Progenitor cell of endocrine pancreas (in vitro differentiated cells): Measurements from ENCODE around the gene POC1A. TPM values are rescaled to one million over a fixed set of nuclear protein-coding genes. Genes with fewer than 3 reads are reported as not detected.

ENCODE experiments used
- DNase-seq: peaks from one replicate; pipeline ENCODE4 v3.0.0; 2021; ENCODE audit warnings: low spot score; ENCODE audit not compliant: unreplicated experiment
- H3K27ac Mint-ChIP-seq: 2 replicates; pipeline ENCODE4 v1.8.0; 2021; ENCODE audit warnings: mild to moderate bottlenecking, moderate library complexity, mixed read lengths
- H3K27me3 Mint-ChIP-seq: 2 replicates; pipeline ENCODE4 v1.8.0; 2021; ENCODE audit warnings: mixed read lengths
- H3K36me3 Mint-ChIP-seq: 2 replicates; pipeline ENCODE4 v1.8.0; 2022; ENCODE audit warnings: mixed read lengths; ENCODE audit not compliant: insufficient read depth
- H3K4me1 Mint-ChIP-seq: 2 replicates; pipeline ENCODE4 v1.8.0; 2021; ENCODE audit warnings: low read depth, mixed read lengths
- H3K4me3 Mint-ChIP-seq: 2 replicates; pipeline ENCODE4 v1.8.0; 2021; ENCODE audit warnings: low read depth, mild to moderate bottlenecking, moderate library complexity, mixed read lengths
- H3K9me3 Mint-ChIP-seq: 2 replicates; pipeline ENCODE4 v1.8.0; 2021; ENCODE audit warnings: low read depth, mixed read lengths
- total RNA-seq: library from RNA; stranded (reverse); gene quantifications from 2 replicates; pipeline ENCODE4 v1.2.1, GENCODE V29; 2021
- TF ChIP-seq, protein P1 (sequence below): fragments of 200-600 bp; sonication (generic); IDR thresholded peaks from one replicate; pipeline ENCODE4 v1.5.0; 2021; ENCODE audit warnings: antibody characterized with exemption, mild to moderate bottlenecking; ENCODE audit not compliant: unreplicated experiment

The POC1A gene
- total RNA-seq, 1 donor from 2014 or later, result 14.5 TPM

DNA sequence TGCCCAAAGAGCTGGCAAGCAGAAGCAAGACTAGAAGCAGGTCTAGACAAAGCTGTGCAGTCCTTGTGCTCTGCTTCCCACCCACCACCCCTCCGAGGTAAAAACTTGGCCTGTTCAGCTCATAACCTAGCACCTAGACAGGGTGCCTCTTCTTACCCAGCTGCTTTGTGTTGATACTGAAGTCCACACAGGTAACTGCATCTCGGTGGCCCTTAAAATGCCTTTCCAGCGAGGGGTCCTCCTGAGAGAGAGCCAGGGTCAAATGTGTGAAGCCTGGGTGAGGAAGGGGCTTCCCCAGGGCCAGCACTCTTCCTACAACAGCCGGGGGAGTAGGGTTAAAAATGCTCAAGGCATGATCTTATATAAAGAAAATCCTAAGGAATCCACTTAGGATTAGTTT is 3.4 kb downstream of the POC1A start:
- Mint-ChIP-seq H3K4me1 (peaks cover 5% of the 10 kb centered on the region), H3K9me3 (no peaks in the 10 kb centered on the region), H3K4me3 (no peak overlapping the region), H3K27me3 (no peaks in the 10 kb centered on the region), H3K27ac (no peak overlapping the region), H3K36me3 (no peaks in the 10 kb centered on the region)
- TF ChIP-seq, protein P1, sequence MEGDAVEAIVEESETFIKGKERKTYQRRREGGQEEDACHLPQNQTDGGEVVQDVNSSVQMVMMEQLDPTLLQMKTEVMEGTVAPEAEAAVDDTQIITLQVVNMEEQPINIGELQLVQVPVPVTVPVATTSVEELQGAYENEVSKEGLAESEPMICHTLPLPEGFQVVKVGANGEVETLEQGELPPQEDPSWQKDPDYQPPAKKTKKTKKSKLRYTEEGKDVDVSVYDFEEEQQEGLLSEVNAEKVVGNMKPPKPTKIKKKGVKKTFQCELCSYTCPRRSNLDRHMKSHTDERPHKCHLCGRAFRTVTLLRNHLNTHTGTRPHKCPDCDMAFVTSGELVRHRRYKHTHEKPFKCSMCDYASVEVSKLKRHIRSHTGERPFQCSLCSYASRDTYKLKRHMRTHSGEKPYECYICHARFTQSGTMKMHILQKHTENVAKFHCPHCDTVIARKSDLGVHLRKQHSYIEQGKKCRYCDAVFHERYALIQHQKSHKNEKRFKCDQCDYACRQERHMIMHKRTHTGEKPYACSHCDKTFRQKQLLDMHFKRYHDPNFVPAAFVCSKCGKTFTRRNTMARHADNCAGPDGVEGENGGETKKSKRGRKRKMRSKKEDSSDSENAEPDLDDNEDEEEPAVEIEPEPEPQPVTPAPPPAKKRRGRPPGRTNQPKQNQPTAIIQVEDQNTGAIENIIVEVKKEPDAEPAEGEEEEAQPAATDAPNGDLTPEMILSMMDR, result no peak
- no peak for DNase-seq

GRCh38 chr3:52150357-52150756 is 3.9 kb downstream of the POC1A start:
- TF ChIP-seq, protein P1, result no peak

DNA sequence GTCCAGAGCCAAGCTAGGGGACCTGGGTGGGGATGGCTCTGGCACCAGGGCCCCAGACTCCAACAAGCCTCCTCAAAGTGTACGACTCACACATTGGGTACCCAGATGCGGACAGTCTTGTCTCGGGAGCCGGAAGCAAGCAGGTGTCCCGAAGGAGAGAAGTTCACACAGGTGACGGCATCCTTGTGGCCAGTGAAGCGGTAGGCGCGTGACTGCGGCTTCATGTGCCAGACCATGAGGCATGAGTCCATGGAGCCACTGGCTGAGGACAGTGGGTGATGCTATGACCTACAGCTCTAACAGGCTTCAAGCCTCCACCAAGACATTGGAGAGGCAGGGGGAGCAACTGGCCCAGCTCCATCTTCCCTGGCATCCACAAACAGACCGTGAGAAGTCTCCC is 4.5 kb downstream of the POC1A start:
- H3K4me3 Mint-ChIP-seq, result no peak overlapping the region
- TF ChIP-seq, protein P1, result no peak
- peaks cover 2% of the 10 kb centered on the region for H3K4me1 Mint-ChIP-seq

More at GRCh38 chr3:52150357-52150756, 3.9 kb downstream of the POC1A start:
- Mint-ChIP-seq H3K4me3 (no peak overlapping the region), H3K9me3 (no peaks in the 10 kb centered on the region), H3K27ac (no peak overlapping the region), H3K27me3 (no peaks in the 10 kb centered on the region), H3K4me1 (peaks cover 5% of the 10 kb centered on the region), H3K36me3 (no peaks in the 10 kb centered on the region)
- DNase-seq, result no peak

GRCh38 chr3:52149021-52149420 is 5.2 kb downstream of the POC1A start:
- H3K36me3 Mint-ChIP-seq, result no peaks in the 10 kb centered on the region
- H3K4me1 Mint-ChIP-seq, result peaks cover 2% of the 10 kb centered on the region
- no peak overlapping the region for H3K27ac Mint-ChIP-seq
- TF ChIP-seq, protein P1, result no peak
- DNase-seq, result no peak
- no peaks in the 10 kb centered on the region for H3K9me3 Mint-ChIP-seq
- no peak overlapping the region for H3K4me3 Mint-ChIP-seq
- H3K27me3 Mint-ChIP-seq, result no peaks in the 10 kb centered on the region

More for the DNA sequence above, 4.5 kb downstream of the POC1A start:
- Mint-ChIP-seq H3K27me3 (no peaks in the 10 kb centered on the region), H3K36me3 (no peaks in the 10 kb centered on the region), H3K27ac (no peak overlapping the region), H3K9me3 (no peaks in the 10 kb centered on the region)
- DNase-seq, result no peak

- Mint-ChIP-seq H3K36me3 (no peaks in the 10 kb centered on the region), H3K27me3 (no peaks in the 10 kb centered on the region), H3K27ac (no peak overlapping the region), H3K4me1 (no peaks in the 10 kb centered on the region), H3K9me3 (no peaks in the 10 kb centered on the region), H3K4me3 (no peak overlapping the region)
- TF ChIP-seq, protein P1, result no peak
- no peak for DNase-seq
These were observed 6.4 kb downstream of the POC1A start for GRCh38 chr3:52147804-52148203.
